ENCODE results near the gene RNF144A.

DNA sequence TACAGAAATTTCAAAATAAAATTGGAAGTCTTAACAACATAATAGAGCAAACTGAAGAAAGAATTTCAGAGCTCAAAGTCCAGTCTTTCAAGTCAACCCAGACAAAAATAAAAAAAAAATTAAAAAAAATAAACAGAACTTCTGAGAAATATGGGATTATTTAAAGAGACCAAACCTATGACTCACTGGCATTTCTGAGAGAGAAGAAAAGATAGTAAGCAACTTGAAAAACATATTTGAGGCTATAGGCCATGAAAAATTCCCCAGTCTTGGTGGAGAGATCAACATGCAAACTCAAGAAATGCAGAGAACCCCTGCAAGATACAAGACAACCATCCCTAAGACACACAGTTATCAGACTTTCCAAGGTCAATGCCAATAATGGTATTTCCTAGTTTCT is 167.4 kb downstream of the RNF144A start:
- TF ChIP-seq, protein P1, sequence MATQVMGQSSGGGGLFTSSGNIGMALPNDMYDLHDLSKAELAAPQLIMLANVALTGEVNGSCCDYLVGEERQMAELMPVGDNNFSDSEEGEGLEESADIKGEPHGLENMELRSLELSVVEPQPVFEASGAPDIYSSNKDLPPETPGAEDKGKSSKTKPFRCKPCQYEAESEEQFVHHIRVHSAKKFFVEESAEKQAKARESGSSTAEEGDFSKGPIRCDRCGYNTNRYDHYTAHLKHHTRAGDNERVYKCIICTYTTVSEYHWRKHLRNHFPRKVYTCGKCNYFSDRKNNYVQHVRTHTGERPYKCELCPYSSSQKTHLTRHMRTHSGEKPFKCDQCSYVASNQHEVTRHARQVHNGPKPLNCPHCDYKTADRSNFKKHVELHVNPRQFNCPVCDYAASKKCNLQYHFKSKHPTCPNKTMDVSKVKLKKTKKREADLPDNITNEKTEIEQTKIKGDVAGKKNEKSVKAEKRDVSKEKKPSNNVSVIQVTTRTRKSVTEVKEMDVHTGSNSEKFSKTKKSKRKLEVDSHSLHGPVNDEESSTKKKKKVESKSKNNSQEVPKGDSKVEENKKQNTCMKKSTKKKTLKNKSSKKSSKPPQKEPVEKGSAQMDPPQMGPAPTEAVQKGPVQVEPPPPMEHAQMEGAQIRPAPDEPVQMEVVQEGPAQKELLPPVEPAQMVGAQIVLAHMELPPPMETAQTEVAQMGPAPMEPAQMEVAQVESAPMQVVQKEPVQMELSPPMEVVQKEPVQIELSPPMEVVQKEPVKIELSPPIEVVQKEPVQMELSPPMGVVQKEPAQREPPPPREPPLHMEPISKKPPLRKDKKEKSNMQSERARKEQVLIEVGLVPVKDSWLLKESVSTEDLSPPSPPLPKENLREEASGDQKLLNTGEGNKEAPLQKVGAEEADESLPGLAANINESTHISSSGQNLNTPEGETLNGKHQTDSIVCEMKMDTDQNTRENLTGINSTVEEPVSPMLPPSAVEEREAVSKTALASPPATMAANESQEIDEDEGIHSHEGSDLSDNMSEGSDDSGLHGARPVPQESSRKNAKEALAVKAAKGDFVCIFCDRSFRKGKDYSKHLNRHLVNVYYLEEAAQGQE (IDR thresholded peaks at IDR 0.05; ENCODE audit: low read depth): no peak
- TF ChIP-seq, protein P2, sequence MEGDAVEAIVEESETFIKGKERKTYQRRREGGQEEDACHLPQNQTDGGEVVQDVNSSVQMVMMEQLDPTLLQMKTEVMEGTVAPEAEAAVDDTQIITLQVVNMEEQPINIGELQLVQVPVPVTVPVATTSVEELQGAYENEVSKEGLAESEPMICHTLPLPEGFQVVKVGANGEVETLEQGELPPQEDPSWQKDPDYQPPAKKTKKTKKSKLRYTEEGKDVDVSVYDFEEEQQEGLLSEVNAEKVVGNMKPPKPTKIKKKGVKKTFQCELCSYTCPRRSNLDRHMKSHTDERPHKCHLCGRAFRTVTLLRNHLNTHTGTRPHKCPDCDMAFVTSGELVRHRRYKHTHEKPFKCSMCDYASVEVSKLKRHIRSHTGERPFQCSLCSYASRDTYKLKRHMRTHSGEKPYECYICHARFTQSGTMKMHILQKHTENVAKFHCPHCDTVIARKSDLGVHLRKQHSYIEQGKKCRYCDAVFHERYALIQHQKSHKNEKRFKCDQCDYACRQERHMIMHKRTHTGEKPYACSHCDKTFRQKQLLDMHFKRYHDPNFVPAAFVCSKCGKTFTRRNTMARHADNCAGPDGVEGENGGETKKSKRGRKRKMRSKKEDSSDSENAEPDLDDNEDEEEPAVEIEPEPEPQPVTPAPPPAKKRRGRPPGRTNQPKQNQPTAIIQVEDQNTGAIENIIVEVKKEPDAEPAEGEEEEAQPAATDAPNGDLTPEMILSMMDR (IDR thresholded peaks at IDR 0.05 in 2 of 3, conservative IDR thresholded peaks at IDR 0.05 in 1 of 3; ENCODE audit: borderline replicate concordance in 1 of 3, insufficient read depth in 1 of 3, low read depth in 2 of 3, low read length in 2 of 3): no peak
- TF ChIP-seq ZNF274 (IDR thresholded peaks at IDR 0.05; ENCODE audit: low read depth, low read length) (no peak), POLR2A (IDR thresholded peaks at IDR 0.05; ENCODE audit: borderline replicate concordance, extremely low read depth, insufficient read depth, insufficient read length) (no peak)

All from HCT116 (cell line).